K562 (cell line): ENCODE data around the gene HLCS. TPM values are rescaled to one million over a fixed set of nuclear protein-coding genes. Genes with fewer than 3 reads are reported as not detected.

Source experiments
- ATAC-seq: fragments of 200-7000 bp; cut with Tn5 transposase; 3 replicates; pipeline ENCODE4 v1.9.1; 2020; ENCODE audit warnings: moderate library complexity
- BruUV-seq: library from RNA; stranded (reverse); fragments of 400-500 nt; replicated peaks from 2 replicates; lab custom pipeline; 2021; lab: Mats Ljungman, UMichigan
- CTCF ChIA-PET: fragments of 300-600 bp; formaldehyde crosslinking; extraction: SDS; loops from one replicate; lab custom pipeline; 2021; ENCODE audit warnings: low intra/inter-chr PET ratio; lab: Yijun Ruan, JAX
- POLR2A ChIA-PET: fragments of 300-600, 350-650 bp; sonication (Branson Sonifier 250); formaldehyde crosslinking; extraction: SDS; loops from one replicate; lab custom pipeline; 2021; ENCODE audit warnings: antibody characterized with exemption, inconsistent platforms; lab: Yijun Ruan, JAX
- DNase-seq, 4 experiments: peaks; one replicate each; pipeline versions ENCODE4 v3.0.0 to v3.0.0-alpha.2; 2011 to 2018; ENCODE audit warnings: low spot score in 3 of 4, mixed read lengths in 3 of 4; ENCODE audit errors: extremely low read depth in 1 of 4
- FAIRE-seq: peaks from 2 replicates; lab custom pipeline; 2011; peaks lifted over from hg19 to GRCh38; lab: Jason Lieb, UNC
- H2AFZ ChIP-seq: 2 replicates; pipeline ENCODE4 v1.6.0; 2011; ENCODE audit warnings: low read depth, low read length, control low read depth, inconsistent platforms
- H3K27ac ChIP-seq: fragments of 200-600 bp; 3 replicates; pipeline ENCODE4 v1.8.0; 2011; ENCODE audit warnings: low read depth, mild to moderate bottlenecking, control low read depth, inconsistent platforms, low read length, moderate library complexity, mixed read lengths; ENCODE audit errors: extremely low read depth
- H3K27me3 ChIP-seq, 2 experiments: fragments of 300-600 bp in 1 of 2; 2 replicates in 1 of 2; 3 replicates in 1 of 2; pipeline versions ENCODE4 v1.6.0 to v1.8.0; 2011; ENCODE audit warnings: inconsistent platforms in 2 of 2, low read length in 2 of 2, mild to moderate bottlenecking in 1 of 2, mixed read lengths in 1 of 2, moderate library complexity in 1 of 2; ENCODE audit not compliant: control insufficient read depth in 2 of 2, insufficient read depth in 2 of 2
- H3K36me3 ChIP-seq: fragments of 300-600 bp; 3 replicates; pipeline ENCODE4 v1.8.0; 2011; ENCODE audit warnings: mild to moderate bottlenecking, low read length, inconsistent platforms; ENCODE audit not compliant: control insufficient read depth, insufficient read depth
- H3K4me1 ChIP-seq, 2 experiments: fragments of 200-600 bp in 1 of 2; replicated peaks in 1 of 2; 2 replicates in 1 of 2; 3 replicates in 1 of 2; pipeline versions ENCODE4 v1.5.1 to v1.8.0; 2011; ENCODE audit warnings: inconsistent platforms in 2 of 2, low read length in 2 of 2, mild to moderate bottlenecking in 1 of 2, mixed read lengths in 1 of 2, moderate library complexity in 1 of 2; ENCODE audit not compliant: control insufficient read depth in 2 of 2, insufficient read depth in 2 of 2
- H3K4me2 ChIP-seq: 2 replicates; pipeline ENCODE4 v1.6.1; 2011; ENCODE audit warnings: low read length, control low read depth, inconsistent platforms, mixed read lengths; ENCODE audit not compliant: insufficient read depth
- H3K4me3 ChIP-seq: fragments of 200-600 bp; sonication (generic), shearing (Covaris generic); 2 replicates; pipeline ENCODE4 v1.5.1; 2016; ENCODE audit warnings: control low read depth, inconsistent platforms
- H3K79me2 ChIP-seq: fragments of 200-600 bp; 3 replicates; pipeline ENCODE4 v1.8.0; 2011; ENCODE audit warnings: low read length, inconsistent platforms; ENCODE audit not compliant: control insufficient read depth, insufficient read depth
- H3K9ac ChIP-seq, 2 experiments: 2 replicates each; pipeline versions ENCODE4 v1.6.0 to v1.6.1; 2011; ENCODE audit warnings: low read depth in 2 of 2, low read length in 2 of 2, control low read depth in 1 of 2, inconsistent platforms in 1 of 2, mild to moderate bottlenecking in 1 of 2, mixed read lengths in 1 of 2; ENCODE audit not compliant: insufficient read depth in 1 of 2
- H3K9me1 ChIP-seq: one replicate; pipeline ENCODE4 v1.6.0; 2011; ENCODE audit warnings: inconsistent platforms, mild to moderate bottlenecking, low read length, moderate library complexity; ENCODE audit not compliant: control insufficient read depth, insufficient read depth
- H3K9me3 ChIP-seq: replicated peaks from 2 replicates; pipeline ENCODE4 v1.5.1; 2011; ENCODE audit warnings: low read depth, low read length, inconsistent platforms; ENCODE audit not compliant: control insufficient read depth, insufficient read depth
- H4K20me1 ChIP-seq: replicated peaks from 2 replicates; pipeline ENCODE4 v1.6.1; 2011; ENCODE audit warnings: low read length, inconsistent platforms, mixed read lengths; ENCODE audit not compliant: control insufficient read depth, insufficient read depth
- ARID2 ChIP-seq: fragments of 450-650 bp; IDR thresholded peaks from 2 replicates; pipeline ENCODE4 v1.6.1; 2017; ENCODE audit warnings: antibody characterized with exemption, mild to moderate bottlenecking
- CREBBP ChIP-seq: IDR thresholded peaks from one replicate; pipeline ENCODE4 v1.6.1; 2012; ENCODE audit warnings: low read depth, mild to moderate bottlenecking, control low read depth, inconsistent platforms, low read length
- LEF1 ChIP-seq: fragments of 450-650 bp; IDR thresholded peaks from 2 replicates; pipeline ENCODE4 v1.6.1; 2016; ENCODE audit warnings: mild to moderate bottlenecking
- NUFIP1 ChIP-seq: fragments of 450-650 bp; IDR thresholded peaks from 2 replicates; pipeline ENCODE4 v1.6.1; 2018; ENCODE audit not compliant: partially characterized antibody
- RFX7 ChIP-seq: fragments of 250-450 bp; sonication (Bioruptor Pico); IDR thresholded peaks from 2 replicates; pipeline ENCODE4 v1.5.1; 2021; ENCODE audit warnings: mild to moderate bottlenecking
- SMARCA4 ChIP-seq: fragments of 450-650 bp; IDR thresholded peaks from 2 replicates; pipeline ENCODE4 v1.6.1; 2016
- TOE1 ChIP-seq, 2 experiments: fragments of 450-650 bp in 1 of 2; sonication (generic) in 1 of 2; formaldehyde crosslinking in 1 of 2; IDR thresholded peaks; 2 replicates each; pipeline versions ENCODE4 v1.7.1 to v1.8.0; 2016 to 2022; ENCODE audit warnings: borderline replicate concordance in 2 of 2, mild to moderate bottlenecking in 2 of 2, antibody characterized with exemption in 1 of 2, inconsistent platforms in 1 of 2, low read depth in 1 of 2, missing genetic modification reagents in 1 of 2, moderate library complexity in 1 of 2
- ZBTB17 ChIP-seq: fragments of 450-650 bp; formaldehyde crosslinking; IDR thresholded peaks from 2 replicates; pipeline ENCODE4 v1.4.0; 2020; ENCODE audit warnings: mild to moderate bottlenecking
- ZNF347 ChIP-seq: fragments of 450-650 bp; formaldehyde crosslinking; IDR thresholded peaks from 2 replicates; pipeline ENCODE4 v1.4.0; 2020; ENCODE audit warnings: low read depth, mild to moderate bottlenecking, moderate library complexity
- ZNF583 ChIP-seq: fragments of 250-450 bp; sonication (Bioruptor Pico); IDR thresholded peaks from 2 replicates; pipeline ENCODE4 v1.4.0; 2020
- ZNF717 ChIP-seq: fragments of 250-450 bp; sonication (Bioruptor Pico); IDR thresholded peaks from 2 replicates; pipeline ENCODE4 v1.5.0; 2021
- WGBS: fragments of 100-300 bp; shearing (Covaris generic); methylation state at CpG from one replicate; pipeline ENCODE4 v1.1.6; 2016; ENCODE audit warnings: low coverage, mixed read lengths; ENCODE audit not compliant: insufficient coverage; ENCODE audit errors: missing lambda C conversion rate; 5-methylcytosine and 5-hydroxymethylcytosine counted together
- in situ Hi-C: fragments of 300-500 bp; cut with MboI; formaldehyde crosslinking; loops from 4 replicates; pipeline ENCODE4 v1.15.0; 2018; ENCODE audit warnings: inconsistent platforms, mixed read lengths
- intact Hi-C: fragments of 100-400 bp; cut with micrococcal nuclease; formaldehyde crosslinking; loops from 2 replicates; pipeline ENCODE4 v1.14.2; 2022
- polyA plus RNA-seq, 8 experiments: library from polyadenylated mRNA; depleted of rRNA in 4 of 8; stranded (reverse) in 5 of 8; unstranded in 3 of 8; fragments of >200 nt; fragmentation: Nextera tagmentation in 2 of 8; fragmentation: Illumina TruSeq in 1 of 8; extraction: Ambion mirVana in 2 of 8; extraction: Trizol in 1 of 8; gene quantifications; 2 replicates each; pipeline versions ENCODE4 v1.2.1 to v1.2.3, GENCODE V29; 2011 to 2014; ENCODE audit warnings: inconsistent platforms in 1 of 8, missing spikeins in 1 of 8
- total RNA-seq, 7 experiments: library from RNA; depleted of rRNA in 6 of 7; stranded (reverse); fragments of >200 nt in 6 of 7; fragmentation: Illumina TruSeq in 2 of 7; extraction: Trizol in 2 of 7; gene quantifications; 2 replicates each; pipeline versions ENCODE4 v1.2.1 to v1.2.3, GENCODE V29; 2011 to 2021; ENCODE audit warnings: low replicate concordance in 1 of 7
- TF ChIP-seq, protein P1 (sequence below): fragments of 450-650 bp; IDR thresholded peaks from 2 replicates; pipeline ENCODE4 v1.6.1; 2016
- TF ChIP-seq, protein P2 (sequence below), 3 experiments: fragments of 200-800 bp in 1 of 3; sonication (Bioruptor generic) in 1 of 3; sonication (generic) in 1 of 3; formaldehyde crosslinking in 1 of 3; IDR thresholded peaks; 2 replicates each; pipeline versions ENCODE4 v1.6.1 to v1.8.0; 2016 to 2022; ENCODE audit warnings: mild to moderate bottlenecking in 2 of 3, missing compliant biosample characterization in 2 of 3, missing genetic modification characterization in 2 of 3, missing genetic modification reagents in 1 of 3
- TF ChIP-seq, protein P3 (sequence below): fragments of 450-650 bp; IDR thresholded peaks from 2 replicates; pipeline ENCODE4 v1.6.1; 2016; ENCODE audit warnings: low read depth, mild to moderate bottlenecking, moderate library complexity
- TF ChIP-seq, protein P4 (sequence below): fragments of 250-450 bp; sonication (Bioruptor Pico); IDR thresholded peaks from 2 replicates; pipeline ENCODE4 v1.5.0; 2021; ENCODE audit warnings: mild to moderate bottlenecking, moderate library complexity

Gene HLCS
- total and polyA plus RNA-seq, 9 of the 15 experiments (the other 6 are each of a cell fraction or from before 2014, with no cell fraction given) = 3.0 to 21.5 (median 17.1) TPM

DNA sequence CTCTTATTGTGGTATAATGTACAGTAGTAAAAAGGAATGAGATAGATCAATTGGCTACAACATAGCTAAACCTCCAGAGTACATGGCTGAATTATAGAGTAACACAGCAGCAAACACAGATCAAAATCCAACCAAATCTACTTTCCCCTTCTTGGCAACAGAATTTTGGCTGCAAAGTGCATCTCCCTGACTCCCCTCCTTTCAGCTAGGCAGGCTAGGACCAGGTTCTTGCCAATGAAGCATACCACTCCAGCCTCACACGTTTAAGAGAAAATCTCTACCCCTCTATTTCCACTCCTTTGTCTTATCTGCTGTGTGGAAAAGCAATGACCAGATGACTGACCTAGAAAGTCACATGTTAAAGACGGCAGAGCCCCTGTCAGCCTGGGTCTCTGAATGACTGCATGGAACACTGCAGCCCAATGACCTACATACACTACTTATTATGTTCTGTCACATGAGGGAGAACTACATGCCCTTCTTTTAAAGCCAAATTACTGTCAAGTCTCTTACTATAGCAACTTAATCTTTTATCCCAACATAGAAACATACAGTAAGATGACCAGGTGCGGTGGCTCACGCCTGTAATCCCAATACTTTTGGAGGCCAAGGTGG, 99.1 kb downstream of the HLCS start:
- no peak for TF ChIP-seq ZNF717
- TF ChIP-seq ZNF583 (CRISPR knock-in tag) = no peak
- TF ChIP-seq, protein P1, sequence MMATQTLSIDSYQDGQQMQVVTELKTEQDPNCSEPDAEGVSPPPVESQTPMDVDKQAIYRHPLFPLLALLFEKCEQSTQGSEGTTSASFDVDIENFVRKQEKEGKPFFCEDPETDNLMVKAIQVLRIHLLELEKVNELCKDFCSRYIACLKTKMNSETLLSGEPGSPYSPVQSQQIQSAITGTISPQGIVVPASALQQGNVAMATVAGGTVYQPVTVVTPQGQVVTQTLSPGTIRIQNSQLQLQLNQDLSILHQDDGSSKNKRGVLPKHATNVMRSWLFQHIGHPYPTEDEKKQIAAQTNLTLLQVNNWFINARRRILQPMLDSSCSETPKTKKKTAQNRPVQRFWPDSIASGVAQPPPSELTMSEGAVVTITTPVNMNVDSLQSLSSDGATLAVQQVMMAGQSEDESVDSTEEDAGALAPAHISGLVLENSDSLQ = no peak
- TF ChIP-seq LEF1 = no peak
- TF ChIP-seq, protein P2, sequence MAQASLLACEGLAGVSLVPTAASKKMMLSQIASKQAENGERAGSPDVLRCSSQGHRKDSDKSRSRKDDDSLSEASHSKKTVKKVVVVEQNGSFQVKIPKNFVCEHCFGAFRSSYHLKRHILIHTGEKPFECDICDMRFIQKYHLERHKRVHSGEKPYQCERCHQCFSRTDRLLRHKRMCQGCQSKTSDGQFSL (CRISPR knock-in tag; IDR thresholded peaks at IDR 0.05) = no peak
- TF ChIP-seq, protein P2 (tag; IDR thresholded peaks at IDR 0.05) = no peak
- TF ChIP-seq ARID2 = no peak
- TF ChIP-seq ZBTB17 (CRISPR knock-in tag) = no peak
- no peak for TF ChIP-seq SMARCA4
- TF ChIP-seq, protein P3, sequence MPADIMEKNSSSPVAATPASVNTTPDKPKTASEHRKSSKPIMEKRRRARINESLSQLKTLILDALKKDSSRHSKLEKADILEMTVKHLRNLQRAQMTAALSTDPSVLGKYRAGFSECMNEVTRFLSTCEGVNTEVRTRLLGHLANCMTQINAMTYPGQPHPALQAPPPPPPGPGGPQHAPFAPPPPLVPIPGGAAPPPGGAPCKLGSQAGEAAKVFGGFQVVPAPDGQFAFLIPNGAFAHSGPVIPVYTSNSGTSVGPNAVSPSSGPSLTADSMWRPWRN = no peak
- TF ChIP-seq TOE1 (IDR thresholded peaks at IDR 0.05; ENCODE audit: borderline replicate concordance) = no peak
- no peak for TF ChIP-seq TOE1 (CRISPR knock-in tag; IDR thresholded peaks at IDR 0.05; ENCODE audit: borderline replicate concordance, low read depth)
- no peak for TF ChIP-seq RFX7 (CRISPR knock-in tag)
- TF ChIP-seq, protein P4, sequence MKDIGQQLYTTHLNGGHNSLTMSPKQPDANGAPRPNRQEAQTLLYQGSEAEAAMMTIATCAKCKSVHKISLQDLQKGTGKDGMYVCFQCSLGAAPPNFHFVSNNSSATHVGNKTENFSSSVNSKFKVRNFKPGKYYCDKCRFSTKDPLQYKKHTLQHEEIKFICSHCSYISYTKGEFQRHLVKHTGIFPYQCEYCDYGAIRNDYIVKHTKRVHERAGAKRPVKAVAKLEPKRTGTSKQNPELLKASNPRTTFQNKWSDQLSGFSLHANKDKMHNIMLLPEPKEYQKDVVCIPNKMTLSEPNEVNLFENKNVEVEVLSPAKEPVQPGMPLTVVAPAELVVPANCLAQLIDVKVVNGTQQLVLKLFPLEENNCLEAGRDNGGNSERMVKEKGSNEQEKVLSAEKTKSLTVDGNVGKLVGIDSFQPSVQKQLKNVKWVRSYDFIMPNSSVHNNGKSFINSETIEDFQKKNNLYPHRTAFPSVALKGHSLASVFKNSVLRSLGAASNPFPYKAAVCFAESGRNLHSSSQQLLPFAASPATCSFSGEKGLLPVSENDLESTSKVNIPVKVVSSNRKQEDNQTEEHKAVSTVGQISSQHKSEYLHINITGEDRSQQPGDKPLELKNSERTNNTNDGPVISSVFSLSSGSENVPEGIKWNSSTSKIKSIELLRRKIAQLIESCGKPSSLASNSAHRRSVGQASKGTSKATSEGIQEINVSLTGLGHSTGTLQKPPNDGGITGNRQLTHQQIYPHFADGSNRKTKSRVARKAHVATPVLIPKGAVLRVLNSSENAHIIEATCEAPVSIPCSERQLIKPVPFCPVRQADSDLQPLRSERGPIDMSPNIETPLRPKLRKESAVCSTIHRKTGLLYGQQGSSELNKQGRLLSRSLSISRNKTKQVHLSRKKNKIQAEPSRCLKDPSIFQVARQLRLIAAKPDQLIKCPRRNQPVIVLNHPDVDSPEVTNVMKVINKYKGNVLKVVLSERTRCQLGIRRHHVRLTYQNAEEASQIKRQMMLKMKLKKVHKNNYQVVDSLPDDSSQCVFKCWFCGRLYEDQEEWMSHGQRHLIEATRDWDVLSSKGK (CRISPR knock-in tag) = no peak
- no peak for TF ChIP-seq NUFIP1
- TF ChIP-seq CREBBP = no peak
- TF ChIP-seq ZNF347 (CRISPR knock-in tag) = no peak
- TF ChIP-seq, all 486 proteins: peak for 0
- 40% methylated on average over 4 of the region's 4 CpGs for whole genome bisulfite sequencing
- Histone ChIP-seq H3K9me3 (no peaks in the 10 kb centered on the region), H3K4me3 (no peak overlapping the region), H4K20me1 (no peaks in the 10 kb centered on the region), H3K27ac (no peak overlapping the region), H3K4me1 (no peaks in the 10 kb centered on the region; a peak in 1 of 5 replicates), H3K36me3 (no peaks in the 10 kb centered on the region), H3K9ac (no peak overlapping the region), H2AFZ (no peak overlapping the region), H3K27me3 (no peaks in the 10 kb centered on the region), H3K9me1 (no peaks in the 10 kb centered on the region), H3K79me2 (no peaks in the 10 kb centered on the region), H3K4me2 (no peak overlapping the region)
- DNase-seq (no peak), FAIRE-seq (peak; percentile 6), ATAC-seq (peak; percentile 53; the same call in 2 of the 3 replicates)
- ChIA-PET POLR2A (interaction anchor here (0.7 kb wide), 1 partner anchor 8 kb away, joined by 3 read pairs; no protein-coding TSS in a partner anchor), CTCF (interaction anchor here (0.6 kb wide), 1 partner anchor 236 kb away, joined by 6 read pairs; no protein-coding TSS in a partner anchor)
- intact Hi-C loops (no loop called here), in situ Hi-C loops (no loop called here)
- no TSS peak for BruUV-seq
